Measurements from ENCODE around the gene IRF4.

Gene IRF4

GRCh38 chr6:445571-446417, 54.2 kb downstream of the IRF4 start:
- H3K27ac ChIP-seq = no peak overlapping the region
- TF ChIP-seq, protein P1, sequence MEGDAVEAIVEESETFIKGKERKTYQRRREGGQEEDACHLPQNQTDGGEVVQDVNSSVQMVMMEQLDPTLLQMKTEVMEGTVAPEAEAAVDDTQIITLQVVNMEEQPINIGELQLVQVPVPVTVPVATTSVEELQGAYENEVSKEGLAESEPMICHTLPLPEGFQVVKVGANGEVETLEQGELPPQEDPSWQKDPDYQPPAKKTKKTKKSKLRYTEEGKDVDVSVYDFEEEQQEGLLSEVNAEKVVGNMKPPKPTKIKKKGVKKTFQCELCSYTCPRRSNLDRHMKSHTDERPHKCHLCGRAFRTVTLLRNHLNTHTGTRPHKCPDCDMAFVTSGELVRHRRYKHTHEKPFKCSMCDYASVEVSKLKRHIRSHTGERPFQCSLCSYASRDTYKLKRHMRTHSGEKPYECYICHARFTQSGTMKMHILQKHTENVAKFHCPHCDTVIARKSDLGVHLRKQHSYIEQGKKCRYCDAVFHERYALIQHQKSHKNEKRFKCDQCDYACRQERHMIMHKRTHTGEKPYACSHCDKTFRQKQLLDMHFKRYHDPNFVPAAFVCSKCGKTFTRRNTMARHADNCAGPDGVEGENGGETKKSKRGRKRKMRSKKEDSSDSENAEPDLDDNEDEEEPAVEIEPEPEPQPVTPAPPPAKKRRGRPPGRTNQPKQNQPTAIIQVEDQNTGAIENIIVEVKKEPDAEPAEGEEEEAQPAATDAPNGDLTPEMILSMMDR (conservative IDR thresholded peaks at IDR 0.05) = no peak

- H3K27ac ChIP-seq = no peak overlapping the region
- TF ChIP-seq, protein P1 (conservative IDR thresholded peaks at IDR 0.05) = no peak
Measured at GRCh38 chr6:446418-447366, 55.1 kb downstream of the IRF4 start.

GRCh38 chr6:447381-448165, 56.0 kb downstream of the IRF4 start:
- TF ChIP-seq, protein P1 (conservative IDR thresholded peaks at IDR 0.05) = no peak

DNA sequence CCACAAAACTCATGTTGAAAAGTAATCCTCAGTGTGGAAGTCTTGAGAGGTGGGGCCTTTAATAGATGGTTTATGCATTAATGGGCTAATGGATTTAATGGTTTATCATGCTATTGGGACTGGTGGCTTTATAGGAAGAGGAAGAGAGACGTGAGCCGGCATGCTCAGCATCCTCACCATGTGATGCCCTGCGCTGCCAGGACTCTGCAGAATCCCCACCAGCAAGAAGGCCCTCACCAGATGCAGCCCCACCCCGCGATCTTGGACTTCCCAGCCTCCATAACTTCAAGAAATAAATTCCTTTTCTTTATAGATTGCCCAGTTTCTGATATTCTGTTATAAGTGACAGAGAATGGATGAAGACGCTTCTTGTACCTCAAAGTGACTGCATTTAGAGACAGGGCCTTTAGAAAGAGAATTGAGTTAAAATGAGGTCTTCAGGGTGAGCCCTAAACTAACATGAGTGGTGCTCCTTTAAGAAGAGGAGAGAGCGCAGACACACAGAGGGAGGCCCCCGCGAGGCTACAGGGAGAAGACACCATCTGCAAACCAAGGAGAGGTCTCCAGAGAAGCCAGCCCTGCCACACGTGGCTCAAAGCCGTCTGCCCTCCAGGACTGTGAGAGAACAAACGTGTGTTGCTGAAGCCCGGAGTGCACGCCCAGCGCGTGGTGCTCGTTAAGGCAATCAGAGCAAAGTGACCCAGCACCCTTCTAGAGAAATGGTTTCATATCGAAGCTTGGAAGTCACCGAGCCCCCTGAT, 56.9 kb downstream of the IRF4 start:
- TF ChIP-seq, protein P1 (conservative IDR thresholded peaks at IDR 0.05) = no peak
- no peak overlapping the region for H3K27ac ChIP-seq

More at GRCh38 chr6:447381-448165, 56.0 kb downstream of the IRF4 start:
- H3K27ac ChIP-seq = no peak overlapping the region

- H3K27ac ChIP-seq = no peak overlapping the region
- TF ChIP-seq, protein P1 (conservative IDR thresholded peaks at IDR 0.05) = no peak
Measured at GRCh38 chr6:449057-449430, 57.5 kb downstream of the IRF4 start.

- TF ChIP-seq, protein P1 (conservative IDR thresholded peaks at IDR 0.05) = no peak
- H3K27ac ChIP-seq = no peak overlapping the region
Measured at GRCh38 chr6:449486-450419, 58.2 kb downstream of the IRF4 start.
